GM23338 (cell line): ENCODE measurements around the gene PNPLA3. TPM values are rescaled to one million over a fixed set of nuclear protein-coding genes. Genes with fewer than 3 reads are reported as not detected.

Experiments used
- ATAC-seq: fragments of 200-7000 bp; cut with Tn5 transposase; 3 replicates; pipeline ENCODE4 v1.9.1; 2020
- DNase-seq: peaks from one replicate; pipeline ENCODE4 v3.0.0-alpha.2; 2015; ENCODE audit warnings: low spot score
- H2AFZ ChIP-seq: fragments of 200-600 bp; sonication (generic); 2 replicates; pipeline ENCODE4 v1.8.0; 2016; ENCODE audit warnings: antibody characterized with exemption, mild to moderate bottlenecking, moderate library complexity
- H3F3A ChIP-seq: fragments of 200-600 bp; sonication (generic); replicated peaks from 2 replicates; pipeline ENCODE4 v1.8.0; 2017; ENCODE audit warnings: antibody characterized with exemption, mixed run types, low read depth
- H3K27ac ChIP-seq: fragments of 200-600 bp; sonication (generic); 2 replicates; pipeline ENCODE4 v1.6.1; 2016; ENCODE audit warnings: low read depth
- H3K27me3 ChIP-seq: fragments of 200-600 bp; sonication (generic); 2 replicates; pipeline ENCODE4 v1.8.0; 2016; ENCODE audit warnings: mild to moderate bottlenecking, mixed run types, moderate library complexity; ENCODE audit not compliant: insufficient read depth
- H3K36me3 ChIP-seq: fragments of 200-600 bp; sonication (generic); 2 replicates; pipeline ENCODE4 v1.8.0; 2016; ENCODE audit warnings: mild to moderate bottlenecking; ENCODE audit not compliant: insufficient read depth
- H3K4me1 ChIP-seq: fragments of 200-600 bp; sonication (generic); 2 replicates; pipeline ENCODE4 v1.8.0; 2016; ENCODE audit warnings: mild to moderate bottlenecking, moderate library complexity; ENCODE audit not compliant: insufficient read depth
- H3K4me2 ChIP-seq: fragments of 200-600 bp; sonication (generic); 2 replicates; pipeline ENCODE4 v1.7.1; 2017; ENCODE audit warnings: mixed run types
- H3K4me3 ChIP-seq: fragments of 200-600 bp; sonication (generic); 2 replicates; pipeline ENCODE4 v1.6.1; 2016; ENCODE audit warnings: mixed run types
- H3K79me2 ChIP-seq: fragments of 200-600 bp; sonication (generic); replicated peaks from 2 replicates; pipeline ENCODE4 v1.8.0; 2017; ENCODE audit warnings: mild to moderate bottlenecking; ENCODE audit not compliant: insufficient read depth
- H3K9me2 ChIP-seq: fragments of 200-600 bp; sonication (generic); 2 replicates; pipeline ENCODE4 v1.8.0; 2017; ENCODE audit not compliant: insufficient read depth
- H4K20me1 ChIP-seq: fragments of 200-600 bp; sonication (generic); replicated peaks from 2 replicates; pipeline ENCODE4 v1.8.0; 2017; ENCODE audit warnings: mild to moderate bottlenecking; ENCODE audit not compliant: insufficient read depth
- H3K27ac Mint-ChIP-seq: 2 replicates; pipeline ENCODE4 v1.8.0; 2020; ENCODE audit warnings: inconsistent platforms, mild to moderate bottlenecking, moderate library complexity, mixed read lengths
- H3K27me3 Mint-ChIP-seq: 3 replicates; pipeline ENCODE4 v1.8.0; 2022; ENCODE audit warnings: low read depth, mild to moderate bottlenecking, moderate library complexity, mixed read lengths, inconsistent platforms; ENCODE audit not compliant: insufficient read depth, poor library complexity
- H3K36me3 Mint-ChIP-seq: 3 replicates; pipeline ENCODE4 v1.8.0; 2021; ENCODE audit warnings: low read depth, mild to moderate bottlenecking, inconsistent platforms, moderate library complexity, mixed read lengths
- H3K4me1 Mint-ChIP-seq: 3 replicates; pipeline ENCODE4 v1.8.0; 2020; ENCODE audit warnings: mild to moderate bottlenecking, inconsistent platforms, mixed read lengths
- H3K4me3 Mint-ChIP-seq: 3 replicates; pipeline ENCODE4 v1.8.0; 2021; ENCODE audit warnings: moderate library complexity, mild to moderate bottlenecking, inconsistent platforms, mixed read lengths
- H3K9me3 Mint-ChIP-seq: 3 replicates; pipeline ENCODE4 v1.8.0; 2020; ENCODE audit warnings: moderate library complexity, mild to moderate bottlenecking, inconsistent platforms, mixed read lengths
- CTCF ChIP-seq, 2 experiments: fragments of 200-600 bp in 1 of 2; sonication (generic) in 1 of 2; conservative IDR thresholded peaks; 2 replicates each; pipeline versions ENCODE4 v1.5.1 to v1.6.1; 2016 to 2017; ENCODE audit warnings: antibody characterized with exemption in 2 of 2, low read depth in 2 of 2, mild to moderate bottlenecking in 2 of 2, moderate library complexity in 1 of 2
- EZH2phosphoT487 ChIP-seq: fragments of 200-600 bp; sonication (generic); IDR thresholded peaks from one replicate; pipeline ENCODE4 v1.8.1; 2018; ENCODE audit warnings: antibody characterized with exemption; ENCODE audit not compliant: unreplicated experiment
- JUNB ChIP-seq: IDR thresholded peaks from one replicate; pipeline ENCODE4 v1.6.1; 2016; ENCODE audit warnings: antibody characterized with exemption; ENCODE audit not compliant: unreplicated experiment
- POLR2AphosphoS5 ChIP-seq: IDR thresholded peaks from 2 replicates; pipeline ENCODE4 v1.6.1; 2016; ENCODE audit warnings: antibody characterized with exemption, low read depth
- STAT1 ChIP-seq: IDR thresholded peaks from one replicate; pipeline ENCODE4 v1.6.1; 2016; ENCODE audit warnings: antibody characterized with exemption; ENCODE audit not compliant: unreplicated experiment
- ZNF331 ChIP-seq: fragments of 250-450 bp; sonication (Bioruptor Pico); IDR thresholded peaks from 2 replicates; pipeline ENCODE4 v1.5.0; 2020; ENCODE audit warnings: low read depth, mild to moderate bottlenecking, moderate library complexity
- polyA plus RNA-seq: library from polyadenylated mRNA; unstranded; fragments of >200 nt; fragmentation: Nextera tagmentation; extraction: Ambion mirVana; gene quantifications from 2 replicates; pipeline ENCODE4 v1.2.1, GENCODE V29; 2016
- total RNA-seq: library from RNA; depleted of rRNA; stranded (reverse); fragments of >200 nt; shearing (Covaris generic); gene quantifications from 2 replicates; pipeline ENCODE4 v1.2.3, GENCODE V29; 2014
- TF ChIP-seq, protein P1 (sequence below): IDR thresholded peaks from one replicate; pipeline ENCODE4 v1.6.1; 2018; ENCODE audit warnings: antibody characterized with exemption; ENCODE audit not compliant: unreplicated experiment

Gene PNPLA3
- total and polyA plus RNA-seq, 2 experiments from 2014 or later: 17.7 to 23.4 TPM

GRCh38 chr22:43994416-43994815, 70.8 kb downstream of the PNPLA3 start:
- ATAC-seq (no peak), DNase-seq (no peak)
- no peaks in the 10 kb centered on the region for H3K4me1 ChIP-seq
- no peak overlapping the region for H3K4me3 Mint-ChIP-seq
- 0 out of 2 replicates have a peak, but pooled peaks cover 3% of the 10 kb centered on the region for H3K79me2 ChIP-seq
- H3K36me3 Mint-ChIP-seq: peaks cover 76% of the 10 kb centered on the region
- no peaks in the 10 kb centered on the region for H3K9me2 ChIP-seq
- no peaks in the 10 kb centered on the region; the same call in none of the 2 replicates for H4K20me1 ChIP-seq
- H3K9me3 Mint-ChIP-seq: no peaks in the 10 kb centered on the region
- no peak overlapping the region for H3K27ac ChIP-seq
- H3K27ac Mint-ChIP-seq: no peak overlapping the region
- 0 out of 2 replicates have a peak, but pooled peaks cover 7% of the 10 kb centered on the region for H3F3A ChIP-seq
- TF ChIP-seq CTCF (conservative IDR thresholded peaks at IDR 0.05; ENCODE audit: low read depth in 2 of 2): no peak
- no peak overlapping the region for H2AFZ ChIP-seq
- H3K4me2 ChIP-seq: no peak overlapping the region
- peaks cover 7% of the 10 kb centered on the region for H3K27me3 Mint-ChIP-seq
- H3K36me3 ChIP-seq: peaks cover 8% of the 10 kb centered on the region; the same call in 1 of the 2 replicates
- peaks cover 10% of the 10 kb centered on the region; the same call in 2 of the 3 replicates for H3K4me1 Mint-ChIP-seq
- no peak overlapping the region for H3K4me3 ChIP-seq
- no peaks in the 10 kb centered on the region for H3K27me3 ChIP-seq

GRCh38 chr22:43995057-43995685, 71.6 kb downstream of the PNPLA3 start:
- H3K9me2 ChIP-seq: no peaks in the 10 kb centered on the region
- H3K36me3 ChIP-seq: peaks cover 8% of the 10 kb centered on the region; the same call in 1 of the 2 replicates
- no peak for DNase-seq
- TF ChIP-seq, protein P1, sequence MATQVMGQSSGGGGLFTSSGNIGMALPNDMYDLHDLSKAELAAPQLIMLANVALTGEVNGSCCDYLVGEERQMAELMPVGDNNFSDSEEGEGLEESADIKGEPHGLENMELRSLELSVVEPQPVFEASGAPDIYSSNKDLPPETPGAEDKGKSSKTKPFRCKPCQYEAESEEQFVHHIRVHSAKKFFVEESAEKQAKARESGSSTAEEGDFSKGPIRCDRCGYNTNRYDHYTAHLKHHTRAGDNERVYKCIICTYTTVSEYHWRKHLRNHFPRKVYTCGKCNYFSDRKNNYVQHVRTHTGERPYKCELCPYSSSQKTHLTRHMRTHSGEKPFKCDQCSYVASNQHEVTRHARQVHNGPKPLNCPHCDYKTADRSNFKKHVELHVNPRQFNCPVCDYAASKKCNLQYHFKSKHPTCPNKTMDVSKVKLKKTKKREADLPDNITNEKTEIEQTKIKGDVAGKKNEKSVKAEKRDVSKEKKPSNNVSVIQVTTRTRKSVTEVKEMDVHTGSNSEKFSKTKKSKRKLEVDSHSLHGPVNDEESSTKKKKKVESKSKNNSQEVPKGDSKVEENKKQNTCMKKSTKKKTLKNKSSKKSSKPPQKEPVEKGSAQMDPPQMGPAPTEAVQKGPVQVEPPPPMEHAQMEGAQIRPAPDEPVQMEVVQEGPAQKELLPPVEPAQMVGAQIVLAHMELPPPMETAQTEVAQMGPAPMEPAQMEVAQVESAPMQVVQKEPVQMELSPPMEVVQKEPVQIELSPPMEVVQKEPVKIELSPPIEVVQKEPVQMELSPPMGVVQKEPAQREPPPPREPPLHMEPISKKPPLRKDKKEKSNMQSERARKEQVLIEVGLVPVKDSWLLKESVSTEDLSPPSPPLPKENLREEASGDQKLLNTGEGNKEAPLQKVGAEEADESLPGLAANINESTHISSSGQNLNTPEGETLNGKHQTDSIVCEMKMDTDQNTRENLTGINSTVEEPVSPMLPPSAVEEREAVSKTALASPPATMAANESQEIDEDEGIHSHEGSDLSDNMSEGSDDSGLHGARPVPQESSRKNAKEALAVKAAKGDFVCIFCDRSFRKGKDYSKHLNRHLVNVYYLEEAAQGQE: no peak
- TF ChIP-seq JUNB (no peak), STAT1 (no peak), POLR2AphosphoS5 (no peak), EZH2phosphoT487 (no peak), CTCF (conservative IDR thresholded peaks at IDR 0.05; ENCODE audit: low read depth in 2 of 2) (no peak), ZNF331 (CRISPR knock-in tag) (no peak)

More at GRCh38 chr22:43995057-43995685, 71.6 kb downstream of the PNPLA3 start:
- ATAC-seq: no peak
- no peak overlapping the region for H3K4me2 ChIP-seq
- H3K4me3 ChIP-seq: no peak overlapping the region
- no peaks in the 10 kb centered on the region for H3K9me3 Mint-ChIP-seq
- 0 out of 2 replicates have a peak, but pooled peaks cover 3% of the 10 kb centered on the region for H3K79me2 ChIP-seq
- H3K27ac ChIP-seq: no peak overlapping the region
- H3K36me3 Mint-ChIP-seq: peaks cover 70% of the 10 kb centered on the region
- no peak overlapping the region; the same call in 1 of the 2 replicates for H3K27ac Mint-ChIP-seq
- H3K27me3 Mint-ChIP-seq: peaks cover 7% of the 10 kb centered on the region
- H3K4me3 Mint-ChIP-seq: no peak overlapping the region
- 0 out of 2 replicates have a peak, but pooled peaks cover 7% of the 10 kb centered on the region for H3F3A ChIP-seq
- no peaks in the 10 kb centered on the region for H3K4me1 ChIP-seq
- H3K4me1 Mint-ChIP-seq: peaks cover 10% of the 10 kb centered on the region; the same call in 2 of the 3 replicates
- no peaks in the 10 kb centered on the region; the same call in none of the 2 replicates for H4K20me1 ChIP-seq
- H3K27me3 ChIP-seq: no peaks in the 10 kb centered on the region
- H2AFZ ChIP-seq: no peak overlapping the region
